ENCODE measurements around the gene ADAM19.

ADAM19 gene

DNA sequence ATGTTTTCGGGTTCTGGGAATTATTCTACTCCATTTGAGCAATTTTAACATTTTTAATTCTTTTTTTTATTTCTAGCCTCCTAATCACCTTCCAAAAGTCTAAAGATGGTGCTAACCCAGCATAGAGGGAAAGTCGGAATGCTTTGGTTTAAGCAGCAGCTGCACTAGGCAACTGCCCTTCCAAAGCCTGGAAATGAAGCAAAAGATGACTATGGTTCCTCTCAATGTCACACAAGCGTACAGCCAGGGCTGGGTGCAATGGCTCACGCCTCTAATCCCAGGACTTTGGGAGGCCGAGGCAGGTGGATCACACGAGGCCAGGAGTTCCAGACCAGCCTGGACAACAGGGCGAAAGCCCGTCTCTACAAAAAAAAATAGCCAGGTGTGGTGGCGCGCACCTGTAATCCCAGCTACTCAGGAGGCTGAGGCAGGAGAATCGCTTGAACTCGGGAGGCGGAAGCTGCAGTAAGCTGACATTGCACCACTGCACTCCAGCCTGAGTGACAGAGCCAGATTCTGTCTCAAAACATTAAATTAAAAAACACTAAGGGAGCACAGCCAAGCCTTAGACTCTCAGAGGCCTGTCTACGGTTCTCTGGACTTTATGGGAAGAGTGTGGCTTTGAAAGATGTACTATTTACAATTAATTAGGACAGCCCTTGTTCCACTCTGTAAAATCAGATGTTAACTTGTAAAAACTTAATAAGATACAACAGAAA is 33.1 kb downstream of the ADAM19 start:
- TF ChIP-seq CTCF (IDR thresholded peaks at IDR 0.05; ENCODE audit: borderline replicate concordance, insufficient read depth, low read depth, low read length), result no peak
- H3K4me3 ChIP-seq (ENCODE audit: low read depth, low read length), result no peak overlapping the region

DNA sequence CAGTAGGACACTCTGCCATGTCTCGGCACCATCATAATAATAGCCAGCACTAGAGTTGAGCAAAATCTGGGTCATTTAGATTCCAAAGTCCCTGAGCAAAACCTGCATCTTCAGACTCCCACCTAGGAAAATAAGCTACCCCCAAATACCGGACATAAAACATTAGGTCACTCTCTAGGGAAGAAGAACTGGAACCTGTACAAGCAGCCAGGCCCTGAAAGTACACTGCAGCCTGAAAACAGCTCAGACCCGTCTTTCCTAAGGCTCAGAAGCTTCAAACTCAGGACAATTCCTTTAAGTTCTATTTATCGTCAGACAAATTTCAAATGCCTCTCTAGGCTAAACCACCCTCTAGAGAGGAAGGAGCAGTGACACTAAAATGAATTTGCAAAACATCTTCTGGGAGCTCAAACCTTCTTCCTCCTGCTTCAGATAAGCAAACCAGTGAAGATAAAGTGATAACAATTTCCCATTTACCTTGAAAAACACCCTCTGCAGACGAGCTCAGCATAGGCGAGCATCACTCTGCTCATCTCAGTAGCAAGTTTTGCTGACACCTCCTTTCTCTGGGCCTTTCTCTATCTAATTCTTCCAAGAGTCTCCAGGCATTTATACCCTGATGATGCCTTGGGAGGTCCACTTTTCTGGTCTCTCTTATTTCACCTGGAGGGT is 34.0 kb downstream of the ADAM19 start:
- no peak overlapping the region for H3K4me3 ChIP-seq (ENCODE audit: low read depth, low read length)
- TF ChIP-seq CTCF (IDR thresholded peaks at IDR 0.05; ENCODE audit: borderline replicate concordance, insufficient read depth, low read depth, low read length), result no peak

DNA sequence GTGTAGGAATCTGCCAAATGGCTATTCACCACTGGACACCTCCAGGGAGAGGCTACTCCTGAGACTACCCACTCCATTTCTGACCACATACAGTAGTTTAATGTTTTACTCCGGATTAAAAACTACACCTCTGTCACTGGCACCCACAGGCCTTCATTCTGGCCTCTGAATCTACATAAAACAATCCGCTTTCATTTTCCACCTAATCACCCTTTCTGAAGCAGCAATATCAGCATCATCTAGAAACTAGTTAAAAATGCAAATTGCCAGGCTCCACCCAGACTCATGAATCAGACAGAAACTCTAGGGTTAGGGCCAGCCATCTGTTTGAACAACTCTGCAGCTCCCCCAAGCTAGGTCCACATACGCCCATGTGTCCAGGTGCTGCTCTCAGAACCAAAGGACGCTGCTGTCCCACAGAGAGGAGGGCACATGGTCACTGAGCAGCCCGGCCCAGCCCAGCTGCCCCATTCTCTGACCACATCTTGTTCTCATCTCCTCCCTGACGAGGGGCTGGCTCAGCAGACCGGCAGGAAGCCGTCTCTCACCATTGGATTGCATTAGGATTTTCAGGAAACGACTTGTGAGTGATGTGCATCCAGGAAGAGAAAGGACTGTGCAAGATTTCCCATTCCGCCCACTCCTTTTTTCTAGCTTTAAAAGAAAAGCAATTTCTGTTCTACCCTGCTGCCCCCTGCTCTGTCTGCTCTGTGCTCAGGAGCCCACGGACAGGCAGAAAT is 34.7 kb downstream of the ADAM19 start:
- H3K4me3 ChIP-seq (ENCODE audit: low read depth, low read length), result peak overlapping the region; percentile 8
- no peak for TF ChIP-seq CTCF (IDR thresholded peaks at IDR 0.05; ENCODE audit: borderline replicate concordance, insufficient read depth, low read depth, low read length)

GRCh38 chr5:157540124-157540523 is 35.5 kb downstream of the ADAM19 start:
- no peak for TF ChIP-seq CTCF (IDR thresholded peaks at IDR 0.05; ENCODE audit: borderline replicate concordance, insufficient read depth, low read depth, low read length)
- H3K4me3 ChIP-seq (ENCODE audit: low read depth, low read length), result no peak overlapping the region

DNA sequence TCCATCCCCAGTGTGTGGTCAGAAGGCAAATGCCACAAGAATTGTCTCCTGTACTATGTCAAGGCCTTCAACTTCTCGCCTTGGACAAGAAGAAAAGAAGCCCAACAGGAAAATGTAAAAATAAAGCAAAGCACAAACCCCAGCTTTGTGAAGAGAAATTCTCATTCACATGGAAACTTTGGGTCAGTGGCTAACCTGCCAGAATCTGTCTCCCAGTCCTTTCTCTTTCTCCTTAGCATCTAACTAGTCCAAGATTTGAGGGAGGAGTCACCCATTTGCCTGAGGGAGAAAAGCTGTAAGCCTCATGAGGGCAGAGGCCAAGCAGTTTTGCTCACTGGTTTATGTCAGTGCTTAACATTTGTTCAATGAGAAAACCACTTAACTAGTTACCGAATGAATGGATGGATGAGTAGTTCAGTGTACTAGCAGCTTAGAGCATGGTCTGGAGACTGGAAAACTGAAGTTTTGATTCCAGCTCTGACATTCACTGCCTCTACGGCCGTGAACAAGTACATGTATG is 36.0 kb downstream of the ADAM19 start:
- TF ChIP-seq CTCF (IDR thresholded peaks at IDR 0.05; ENCODE audit: borderline replicate concordance, insufficient read depth, low read depth, low read length), result no peak
- H3K4me3 ChIP-seq (ENCODE audit: low read depth, low read length), result no peak overlapping the region

GRCh38 chr5:157538311-157538710 is 37.3 kb downstream of the ADAM19 start:
- no peak overlapping the region for H3K4me3 ChIP-seq (ENCODE audit: low read depth, low read length)
- TF ChIP-seq CTCF (IDR thresholded peaks at IDR 0.05; ENCODE audit: borderline replicate concordance, insufficient read depth, low read depth, low read length), result no peak

All from GM12875 (cell line).